H1 (cell line): ENCODE measurements around the gene OPRD1. TPM values are rescaled to one million over a fixed set of nuclear protein-coding genes. Genes with fewer than 3 reads are reported as not detected.

ENCODE experiments used
- CTCF ChIA-PET: fragments of 300-600 bp; sonication (Branson Sonifier 250); formaldehyde crosslinking; loops from one replicate; lab custom pipeline; 2021; ENCODE audit not compliant: partially characterized antibody; lab: Charles Lee
- POLR2A ChIA-PET: fragments of 300-600 bp; sonication (Branson Sonifier 250); formaldehyde crosslinking; loops from one replicate; lab custom pipeline; 2021; ENCODE audit warnings: inconsistent platforms; ENCODE audit not compliant: partially characterized antibody; lab: Charles Lee
- DNase-seq, 2 experiments: peaks; one replicate each; pipeline versions ENCODE4 v3.0.0 to v3.0.0-alpha.2; 2010 to 2022; ENCODE audit warnings: low spot score in 2 of 2, low read depth in 1 of 2, mixed read lengths in 1 of 2
- FAIRE-seq: peaks from 2 replicates; lab custom pipeline; 2011; peaks lifted over from hg19 to GRCh38; lab: Jason Lieb, UNC
- H2AFZ ChIP-seq: 2 replicates; pipeline ENCODE4 v1.8.1; 2012; ENCODE audit warnings: low read length, inconsistent platforms
- H2AK5ac ChIP-seq: 2 replicates; pipeline ENCODE4 v1.6.1; 2013; ENCODE audit warnings: low read depth, low read length
- H2BK120ac ChIP-seq: replicated peaks from 2 replicates; pipeline ENCODE3; 2013; ENCODE audit warnings: low read depth, low read length, inconsistent platforms
- H2BK12ac ChIP-seq: 2 replicates; pipeline ENCODE4 v1.6.1; 2013; ENCODE audit warnings: low read depth, low read length
- H2BK15ac ChIP-seq: 2 replicates; pipeline ENCODE4 v1.6.1; 2013; ENCODE audit warnings: low read length
- H2BK20ac ChIP-seq: 2 replicates; pipeline ENCODE4 v1.6.1; 2013; ENCODE audit warnings: low read length
- H2BK5ac ChIP-seq: 2 replicates; pipeline ENCODE4 v1.6.1; 2013; ENCODE audit warnings: low read depth, low read length
- H3K14ac ChIP-seq: 2 replicates; pipeline ENCODE4 v1.6.1; 2013; ENCODE audit warnings: inconsistent platforms; ENCODE audit not compliant: insufficient read length
- H3K18ac ChIP-seq: 2 replicates; pipeline ENCODE4 v1.6.1; 2013; ENCODE audit warnings: low read length; ENCODE audit errors: extremely low read depth
- H3K23ac ChIP-seq: 2 replicates; pipeline ENCODE4 v1.6.1; 2013; ENCODE audit warnings: inconsistent platforms; ENCODE audit not compliant: insufficient read length
- H3K23me2 ChIP-seq: 2 replicates; pipeline ENCODE4 v1.6.1; 2013; ENCODE audit warnings: low read depth, low read length
- H3K27ac ChIP-seq: 2 replicates; pipeline ENCODE4 v1.6.1; 2011; ENCODE audit warnings: low read depth, low read length, inconsistent platforms
- H3K27me3 ChIP-seq, 4 experiments: replicated peaks in 1 of 4; 1 replicate in 1 of 4; 2 replicates in 3 of 4; pipeline versions ENCODE4 v1.6.1 to v1.8.1; 2011 to 2013; ENCODE audit warnings: low read length in 3 of 4, mild to moderate bottlenecking in 3 of 4, inconsistent platforms in 2 of 4, mixed read lengths in 2 of 4, moderate library complexity in 1 of 4; ENCODE audit not compliant: control insufficient read depth in 3 of 4, insufficient read depth in 3 of 4; ENCODE audit errors: extremely low read depth in 1 of 4
- H3K36me3 ChIP-seq, 4 experiments: 2 replicates each; pipeline versions ENCODE4 v1.6.1 to v1.8.1; 2011 to 2013; ENCODE audit warnings: mild to moderate bottlenecking in 4 of 4, low read length in 3 of 4, moderate library complexity in 2 of 4, control low read depth in 1 of 4, inconsistent platforms in 1 of 4; ENCODE audit not compliant: insufficient read depth in 4 of 4, control insufficient read depth in 2 of 4
- H3K4ac ChIP-seq: replicated peaks from 2 replicates; pipeline ENCODE3; 2013; ENCODE audit warnings: low read length, low read depth, mixed read lengths, inconsistent platforms; ENCODE audit not compliant: insufficient read length
- H3K4me1 ChIP-seq, 4 experiments: replicated peaks in 1 of 4; 1 replicate in 1 of 4; 2 replicates in 3 of 4; pipeline versions ENCODE4 v1.6.1 to v1.8.1; 2011 to 2013; ENCODE audit warnings: low read length in 3 of 4, inconsistent platforms in 2 of 4, mixed read lengths in 1 of 4; ENCODE audit not compliant: insufficient read depth in 4 of 4, control insufficient read depth in 3 of 4
- H3K4me2 ChIP-seq, 2 experiments: 2 replicates each; pipeline versions ENCODE4 v1.6.1 to v1.8.1; 2011 to 2013; ENCODE audit warnings: low read depth in 2 of 2, low read length in 2 of 2, control low read depth in 1 of 2, inconsistent platforms in 1 of 2, mild to moderate bottlenecking in 1 of 2; ENCODE audit not compliant: insufficient read depth in 1 of 2
- H3K4me3 ChIP-seq, 4 experiments: fragments of 200-600, 300-600 bp in 1 of 4; sonication (generic), shearing (Covaris generic), sonication (Bioruptor Twin) in 1 of 4; 2 replicates each; pipeline versions ENCODE4 v1.5.1 to v1.8.1; 2011 to 2016; ENCODE audit warnings: low read length in 4 of 4, low read depth in 3 of 4, control low read depth in 2 of 4, inconsistent platforms in 2 of 4, mild to moderate bottlenecking in 2 of 4, mixed read lengths in 1 of 4, moderate library complexity in 1 of 4; ENCODE audit not compliant: insufficient read depth in 2 of 4; ENCODE audit errors: extremely low read depth in 1 of 4
- H3K56ac ChIP-seq: replicated peaks from 2 replicates; pipeline ENCODE3; 2013; ENCODE audit warnings: low read depth, mild to moderate bottlenecking, mixed read lengths, low read length, inconsistent platforms; ENCODE audit not compliant: insufficient read length
- H3K79me1 ChIP-seq: 2 replicates; pipeline ENCODE4 v1.6.1; 2013; ENCODE audit warnings: low read depth, low read length, control low read depth
- H3K79me2 ChIP-seq, 2 experiments: 2 replicates each; pipeline versions ENCODE4 v1.6.1 to v1.8.1; 2012 to 2013; ENCODE audit warnings: low read length in 2 of 2, mild to moderate bottlenecking in 2 of 2, inconsistent platforms in 1 of 2; ENCODE audit not compliant: insufficient read depth in 2 of 2, control insufficient read depth in 1 of 2
- H3K9ac ChIP-seq, 4 experiments: replicated peaks in 1 of 4; 1 replicate in 1 of 4; 2 replicates in 3 of 4; pipeline versions ENCODE4 v1.6.1 to v1.8.1; 2011 to 2013; ENCODE audit warnings: low read depth in 3 of 4, low read length in 3 of 4, control low read depth in 2 of 4, mild to moderate bottlenecking in 2 of 4, moderate library complexity in 2 of 4, inconsistent platforms in 1 of 4; ENCODE audit errors: extremely low read depth in 1 of 4
- H3K9me3 ChIP-seq, 2 experiments: 2 replicates each; pipeline versions ENCODE4 v1.6.1 to v1.8.1; 2012 to 2013; ENCODE audit warnings: mild to moderate bottlenecking in 2 of 2, moderate library complexity in 2 of 2, control low read depth in 1 of 2, inconsistent platforms in 1 of 2, low read depth in 1 of 2, low read length in 1 of 2, mixed read lengths in 1 of 2; ENCODE audit not compliant: insufficient read depth in 2 of 2
- H4K20me1 ChIP-seq, 2 experiments: replicated peaks in 1 of 2; 2 replicates each; pipeline versions ENCODE3 to v1.8.1; 2011 to 2013; ENCODE audit warnings: inconsistent platforms in 2 of 2, low read length in 2 of 2, mild to moderate bottlenecking in 1 of 2; ENCODE audit not compliant: insufficient read depth in 2 of 2, control insufficient read depth in 1 of 2
- H4K5ac ChIP-seq: 2 replicates; pipeline ENCODE4 v1.6.1; 2013; ENCODE audit warnings: low read length, low read depth, mixed read lengths, inconsistent platforms; ENCODE audit not compliant: insufficient read length
- H4K8ac ChIP-seq: 2 replicates; pipeline ENCODE4 v1.8.0; 2013; ENCODE audit warnings: mild to moderate bottlenecking, moderate library complexity, low read length, inconsistent platforms; ENCODE audit not compliant: insufficient read depth; ENCODE audit errors: extremely low read depth
- H4K91ac ChIP-seq: replicated peaks from 2 replicates; pipeline ENCODE3; 2013; ENCODE audit warnings: low read length, mixed read lengths, inconsistent platforms; ENCODE audit not compliant: insufficient read length
- CHD2 ChIP-seq: IDR thresholded peaks from 2 replicates; pipeline ENCODE4 v1.6.1; 2012; ENCODE audit warnings: low read length, improper control_type of control experiment
- CTBP2 ChIP-seq: IDR thresholded peaks from 2 replicates; pipeline ENCODE4 v1.7.0; 2011; ENCODE audit warnings: borderline replicate concordance, mild to moderate bottlenecking, moderate library complexity, mixed read lengths, low read length; ENCODE audit not compliant: insufficient read depth, insufficient read length
- EP300 ChIP-seq, 2 experiments: IDR thresholded peaks; 1 replicate in 1 of 2; 2 replicates in 1 of 2; pipeline ENCODE4 v1.6.1; 2011 to 2012; ENCODE audit warnings: low read depth in 2 of 2, low read length in 2 of 2, mild to moderate bottlenecking in 2 of 2, borderline replicate concordance in 1 of 2, inconsistent platforms in 1 of 2, moderate library complexity in 1 of 2
- KDM1A ChIP-seq: fragments of 200-600, 300-600 bp; sonication (generic); IDR thresholded peaks from 2 replicates; pipeline ENCODE4 v1.7.1; 2016; ENCODE audit warnings: mild to moderate bottlenecking, low read length, borderline replicate concordance
- KDM4A ChIP-seq: IDR thresholded peaks from one replicate; pipeline ENCODE4 v1.7.1; 2012; ENCODE audit warnings: low read depth, mild to moderate bottlenecking, moderate library complexity, low read length, inconsistent platforms; ENCODE audit not compliant: severe bottlenecking
- PHF8 ChIP-seq: fragments of 200-600 bp; sonication (generic); conservative IDR thresholded peaks from 2 replicates; pipeline ENCODE4 v1.7.1; 2012; ENCODE audit warnings: low read depth, mild to moderate bottlenecking, inconsistent platforms, low read length, moderate library complexity
- POLR2A ChIP-seq, 2 experiments: IDR thresholded peaks; 1 replicate in 1 of 2; 2 replicates in 1 of 2; pipeline ENCODE4 v1.6.1; 2011; ENCODE audit warnings: low read depth in 2 of 2, low read length in 2 of 2, mild to moderate bottlenecking in 2 of 2; ENCODE audit errors: control extremely low read depth in 1 of 2
- RXRA ChIP-seq: IDR thresholded peaks from 2 replicates; pipeline ENCODE4 v1.6.1; 2011; ENCODE audit warnings: low read depth, mild to moderate bottlenecking, low read length, moderate library complexity; ENCODE audit not compliant: insufficient read depth
- SAP30 ChIP-seq: fragments of 300-600 bp; sonication (generic); IDR thresholded peaks from 2 replicates; pipeline ENCODE4 v1.7.1; 2012; ENCODE audit warnings: low read length, moderate library complexity, mild to moderate bottlenecking, inconsistent platforms; ENCODE audit not compliant: insufficient read depth, insufficient replicate concordance
- SIX5 ChIP-seq: IDR thresholded peaks from 2 replicates; pipeline ENCODE4 v1.6.1; 2011; ENCODE audit warnings: mild to moderate bottlenecking, low read depth, low read length
- TEAD4 ChIP-seq: IDR thresholded peaks from 2 replicates; pipeline ENCODE4 v1.6.1; 2012; ENCODE audit warnings: low read depth, low read length, inconsistent platforms, mixed read lengths
- YY1 ChIP-seq: IDR thresholded peaks from 2 replicates; pipeline ENCODE4 v1.6.1; 2011; ENCODE audit warnings: low read depth, mild to moderate bottlenecking, low read length
- WGBS, 2 experiments: shearing (Covaris generic) in 1 of 2; methylation state at CpG; one replicate each; pipeline versions ENCODE4 v1.1.6 to v1.1.7; 2013 to 2015; ENCODE audit warnings: low lambda C conversion rate in 2 of 2, mixed read lengths in 2 of 2, inconsistent platforms in 1 of 2, low coverage in 1 of 2, missing lambda C conversion rate in 1 of 2; ENCODE audit not compliant: insufficient replicate concordance in 2 of 2, insufficient coverage in 1 of 2, insufficient read length in 1 of 2; ENCODE audit errors: extremely low coverage in 1 of 2, missing lambda C conversion rate in 1 of 2; 5-methylcytosine and 5-hydroxymethylcytosine counted together
- polyA plus RNA-seq, 7 experiments: library from polyadenylated mRNA; depleted of rRNA in 3 of 7; stranded (reverse) in 5 of 7; unstranded in 2 of 7; fragments of >200 nt in 5 of 7; fragments of 200-250 nt in 2 of 7; gene quantifications; 1 replicate in 5 of 7; 2 replicates in 1 of 7; 4 replicates in 1 of 7; pipeline versions ENCODE4 v1.2.1 to v1.2.3, GENCODE V29; 2011 to 2013; ENCODE audit warnings: missing spikeins in 2 of 7, mixed read lengths in 2 of 7
- total RNA-seq: library from RNA; stranded (reverse); fragmentation: NEBNext Ultra II Directional; extraction: Animal tissue kit (Norgen Biotek cat#: 25700); gene quantifications from 2 replicates; pipeline ENCODE4 v1.2.1, GENCODE V29; 2021

The OPRD1 gene
- total and polyA plus RNA-seq, 2 of the 8 experiments (the other 6 are each of a cell fraction or from before 2014, with no cell fraction given): 2.6 to 3.7 TPM

GRCh38 chr1:28910379-28911115 lies 98.6 kb downstream of the OPRD1 start:
- Histone ChIP-seq H2AFZ (no peak overlapping the region), H3K14ac (no peak overlapping the region), H2BK12ac (no peak overlapping the region), H3K36me3 (no peaks in the 10 kb centered on the region), H2BK5ac (no peak overlapping the region), H3K27me3 (no peaks in the 10 kb centered on the region), H2BK20ac (no peak overlapping the region), H3K79me1 (no peaks in the 10 kb centered on the region; the same call in 1 of the 2 replicates), H3K4me3 (no peak overlapping the region), H4K8ac (no peak overlapping the region; the same call in 1 of the 2 replicates), H4K91ac (no peak overlapping the region), H4K20me1 (no peaks in the 10 kb centered on the region), H3K27ac (no peak overlapping the region), H2AK5ac (no peak overlapping the region), H3K4ac (no peak overlapping the region), H3K23ac (no peak overlapping the region), H3K9me3 (no peaks in the 10 kb centered on the region), H3K9ac (no peak overlapping the region), H2BK15ac (no peak overlapping the region), H3K79me2 (peaks cover 0 to 5% of the 10 kb centered on the region in 2 experiments; a peak in 2 of 4 replicates), H4K5ac (no peak overlapping the region), H3K4me2 (no peak overlapping the region), H3K4me1 (peaks cover 3 to 11% (median 5%) of the 10 kb centered on the region in 4 experiments; a peak in 4 of 7 replicates), H2BK120ac (no peak overlapping the region), H3K23me2 (peaks cover 4% of the 10 kb centered on the region; the same call in 1 of the 2 replicates), H3K56ac (no peak overlapping the region), H3K18ac (no peak overlapping the region)
- DNase-seq: no peak
- 89% methylated on average over 6 of the region's 7 CpGs; no CpG with 5 or more reads in 1 of the 2 experiments for WGBS, 2 experiments
- ChIA-PET CTCF (interaction anchor here (0.5 to 2.4 kb wide), 4 partner anchors 8 to 67 kb away, joined by 3 to 11 read pairs (median 4); no protein-coding TSS in a partner anchor), POLR2A (interaction anchor here (0.6 kb wide), 1 partner anchor 169 kb away, joined by 3 read pairs; no protein-coding TSS in a partner anchor)
- no peak for TF ChIP-seq TEAD4
- no peak for TF ChIP-seq EP300 (IDR thresholded peaks at IDR 0.05; ENCODE audit: borderline replicate concordance in 1 of 2, low read depth in 2 of 2, low read length in 2 of 2)
- TF ChIP-seq PHF8: no peak
- TF ChIP-seq RXRA: no peak
- no peak for TF ChIP-seq KDM1A
- no peak for TF ChIP-seq SIX5
- TF ChIP-seq POLR2A (IDR thresholded peaks at IDR 0.05; ENCODE audit: control extremely low read depth in 1 of 2, low read depth in 2 of 2, low read length in 2 of 2): no peak
- no peak for TF ChIP-seq CHD2
- TF ChIP-seq KDM4A: no peak
- TF ChIP-seq CTBP2: no peak
- no peak for TF ChIP-seq SAP30
- no peak for TF ChIP-seq YY1
- no peak for FAIRE-seq
